Measurements from ENCODE around the gene NEURL3.
A peak's percentile ranks its signal among the peaks of the same experiment; 100 is the strongest.

The NEURL3 gene

DNA sequence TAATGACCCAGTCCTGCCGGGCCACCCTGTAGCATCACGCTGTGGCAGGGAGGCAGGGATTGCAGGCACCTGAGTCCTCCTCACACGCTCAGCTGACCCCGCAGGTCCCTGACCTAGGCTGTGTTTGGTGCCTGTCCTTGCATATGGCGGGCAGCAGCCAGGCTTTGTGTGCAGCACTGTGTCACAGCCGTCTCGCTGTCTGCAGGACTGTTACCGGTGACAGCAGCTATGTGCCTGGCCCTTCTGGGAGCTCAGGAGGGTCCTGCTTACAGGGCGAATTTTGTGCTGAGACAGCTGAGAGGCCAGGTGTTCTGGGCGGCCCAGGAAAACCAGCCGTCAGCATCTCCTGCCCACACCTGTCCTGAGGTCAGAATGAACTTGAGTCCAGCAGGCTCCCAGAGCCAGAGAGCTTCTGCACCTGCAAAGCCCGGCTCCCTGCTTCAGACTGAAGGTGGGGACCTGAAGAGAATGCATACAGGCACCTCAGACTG, 21.0 kb upstream of the NEURL3 start:
- TF ChIP-seq, protein P1, sequence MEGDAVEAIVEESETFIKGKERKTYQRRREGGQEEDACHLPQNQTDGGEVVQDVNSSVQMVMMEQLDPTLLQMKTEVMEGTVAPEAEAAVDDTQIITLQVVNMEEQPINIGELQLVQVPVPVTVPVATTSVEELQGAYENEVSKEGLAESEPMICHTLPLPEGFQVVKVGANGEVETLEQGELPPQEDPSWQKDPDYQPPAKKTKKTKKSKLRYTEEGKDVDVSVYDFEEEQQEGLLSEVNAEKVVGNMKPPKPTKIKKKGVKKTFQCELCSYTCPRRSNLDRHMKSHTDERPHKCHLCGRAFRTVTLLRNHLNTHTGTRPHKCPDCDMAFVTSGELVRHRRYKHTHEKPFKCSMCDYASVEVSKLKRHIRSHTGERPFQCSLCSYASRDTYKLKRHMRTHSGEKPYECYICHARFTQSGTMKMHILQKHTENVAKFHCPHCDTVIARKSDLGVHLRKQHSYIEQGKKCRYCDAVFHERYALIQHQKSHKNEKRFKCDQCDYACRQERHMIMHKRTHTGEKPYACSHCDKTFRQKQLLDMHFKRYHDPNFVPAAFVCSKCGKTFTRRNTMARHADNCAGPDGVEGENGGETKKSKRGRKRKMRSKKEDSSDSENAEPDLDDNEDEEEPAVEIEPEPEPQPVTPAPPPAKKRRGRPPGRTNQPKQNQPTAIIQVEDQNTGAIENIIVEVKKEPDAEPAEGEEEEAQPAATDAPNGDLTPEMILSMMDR (IDR thresholded peaks at IDR 0.05; ENCODE audit: insufficient read depth, low read depth, low read length, missing control alignments) = no peak
- DNase-seq (ENCODE audit: low read depth) = no peak
- peak overlapping the region; percentile 48; the same call in 1 of the 2 replicates for H3K4me3 ChIP-seq (ENCODE audit: low read depth, low read length)

- TF ChIP-seq, protein P1 (IDR thresholded peaks at IDR 0.05; ENCODE audit: insufficient read depth, low read depth, low read length, missing control alignments) = no peak
- 0 out of 2 replicates have a peak overlapping the region, but pooled peaks have one; percentile 1 for H3K4me3 ChIP-seq (ENCODE audit: low read depth, low read length)
- DNase-seq (ENCODE audit: low read depth) = no peak
Observed at GRCh38 chr2:96525211-96525507, 20.0 kb upstream of the NEURL3 start.

DNA sequence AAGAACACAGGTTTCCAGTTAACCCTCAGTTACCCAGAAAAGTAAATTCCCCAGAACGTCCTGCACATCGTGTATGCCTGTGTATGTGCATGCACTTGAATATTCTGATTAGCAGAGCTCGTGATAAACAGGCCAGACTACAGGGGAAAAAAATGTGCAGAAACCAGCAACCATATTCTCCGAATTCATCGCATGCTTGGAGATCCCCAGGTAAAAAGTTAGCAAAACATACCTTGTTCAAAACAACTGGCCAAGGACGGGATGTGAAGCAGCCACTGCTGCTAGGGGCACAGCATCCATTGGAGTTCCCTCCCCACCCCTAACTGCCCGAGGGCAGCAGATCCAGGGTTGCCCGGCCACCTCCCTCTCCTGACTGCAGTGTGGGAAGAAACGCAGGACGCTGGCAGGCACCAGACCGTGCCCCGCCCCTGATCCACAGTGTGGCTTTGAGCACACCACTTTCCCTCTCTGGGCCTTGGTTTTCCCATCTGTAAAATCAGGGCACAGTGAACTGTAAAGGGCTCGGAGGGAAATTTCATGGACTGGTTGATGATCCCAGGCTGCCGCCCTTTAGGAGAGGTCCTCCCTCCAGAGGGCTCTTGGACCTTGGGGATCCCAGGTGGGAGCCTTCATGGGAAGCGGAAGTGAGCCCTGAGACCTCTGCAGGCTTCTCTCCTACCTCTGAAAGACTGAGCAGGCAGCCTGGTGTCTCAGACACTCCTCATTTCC, 19.5 kb upstream of the NEURL3 start:
- DNase-seq (ENCODE audit: low read depth) = peak; percentile 64
- TF ChIP-seq, protein P1 (IDR thresholded peaks at IDR 0.05; ENCODE audit: insufficient read depth, low read depth, low read length, missing control alignments) = no peak
- H3K4me3 ChIP-seq (ENCODE audit: low read depth, low read length) = peak overlapping the region; percentile 32; the same call in 1 of the 2 replicates

- DNase-seq (ENCODE audit: low read depth) = no peak
- H3K4me3 ChIP-seq (ENCODE audit: low read depth, low read length) = peak overlapping the region; percentile 32
- TF ChIP-seq, protein P1 (IDR thresholded peaks at IDR 0.05; ENCODE audit: insufficient read depth, low read depth, low read length, missing control alignments) = no peak
Observed at GRCh38 chr2:96523659-96524481, 18.7 kb upstream of the NEURL3 start.

GRCh38 chr2:96522304-96523203, 17.4 kb upstream of the NEURL3 start:
- TF ChIP-seq, protein P1 (IDR thresholded peaks at IDR 0.05; ENCODE audit: insufficient read depth, low read depth, low read length, missing control alignments) = no peak
- no peak for DNase-seq (ENCODE audit: low read depth)
- H3K4me3 ChIP-seq (ENCODE audit: low read depth, low read length) = no peak overlapping the region

GRCh38 chr2:96521219-96521618, 16.1 kb upstream of the NEURL3 start:
- no peak for DNase-seq (ENCODE audit: low read depth)
- TF ChIP-seq, protein P1 (IDR thresholded peaks at IDR 0.05; ENCODE audit: insufficient read depth, low read depth, low read length, missing control alignments) = no peak
- H3K4me3 ChIP-seq (ENCODE audit: low read depth, low read length) = no peak overlapping the region
